H9 (cell line): ENCODE data around the gene MORC1. TPM values are rescaled to one million over a fixed set of nuclear protein-coding genes. Genes with fewer than 3 reads are reported as not detected.
"Not testable (repeated sequence)": the region's sequence is repeated elsewhere in the genome, so short reads cannot be mapped to it uniquely, and the experiment has no call there.

ENCODE experiments used
- DNase-seq: peaks from one replicate; pipeline ENCODE4 v3.0.0-alpha.2; 2017
- H2AFZ ChIP-seq: one replicate; pipeline ENCODE4 v1.6.1; 2013; ENCODE audit warnings: mild to moderate bottlenecking, low read length, control low read depth, moderate library complexity
- H2AK5ac ChIP-seq: 2 replicates; pipeline ENCODE4 v1.6.1; 2013; ENCODE audit warnings: low read length, control low read depth, mixed read lengths; ENCODE audit not compliant: insufficient read length
- H2BK120ac ChIP-seq: one replicate; pipeline ENCODE4 v1.6.1; 2013; ENCODE audit warnings: low read depth, mild to moderate bottlenecking, low read length, control low read depth, inconsistent platforms; ENCODE audit not compliant: poor library complexity, severe bottlenecking
- H2BK12ac ChIP-seq: 2 replicates; pipeline ENCODE4 v1.6.1; 2013; ENCODE audit warnings: low read length, control low read depth, mixed read lengths, low read depth; ENCODE audit not compliant: insufficient read length
- H2BK15ac ChIP-seq: 2 replicates; pipeline ENCODE4 v1.6.1; 2013; ENCODE audit warnings: low read depth, low read length, control low read depth
- H2BK20ac ChIP-seq: one replicate; pipeline ENCODE4 v1.6.1; 2013; ENCODE audit warnings: low read depth, mild to moderate bottlenecking, low read length, control low read depth, inconsistent platforms; ENCODE audit not compliant: poor library complexity, severe bottlenecking
- H2BK5ac ChIP-seq: 2 replicates; pipeline ENCODE4 v1.6.1; 2013; ENCODE audit warnings: low read length, control low read depth, mixed read lengths; ENCODE audit not compliant: insufficient read length
- H3K14ac ChIP-seq: 2 replicates; pipeline ENCODE4 v1.6.1; 2013; ENCODE audit warnings: low read length, control low read depth; ENCODE audit not compliant: insufficient read depth
- H3K18ac ChIP-seq: 2 replicates; pipeline ENCODE4 v1.6.1; 2013; ENCODE audit warnings: low read depth, mild to moderate bottlenecking, mixed read lengths, low read length, control low read depth; ENCODE audit not compliant: insufficient read length
- H3K23ac ChIP-seq: 2 replicates; pipeline ENCODE4 v1.6.1; 2013; ENCODE audit warnings: low read length, control low read depth, mixed read lengths, low read depth; ENCODE audit not compliant: insufficient read length
- H3K23me2 ChIP-seq: 2 replicates; pipeline ENCODE4 v1.6.1; 2013; ENCODE audit warnings: low read depth, mild to moderate bottlenecking, mixed read lengths, low read length, control low read depth; ENCODE audit not compliant: insufficient read length, poor library complexity, severe bottlenecking
- H3K27ac ChIP-seq: 2 replicates; pipeline ENCODE4 v1.5.1; 2013; ENCODE audit warnings: low read length, control low read depth, mixed read lengths, low read depth; ENCODE audit not compliant: insufficient read length
- H3K27me3 ChIP-seq: 2 replicates; pipeline ENCODE4 v1.6.1; 2013; ENCODE audit warnings: low read length, control low read depth, inconsistent platforms; ENCODE audit not compliant: insufficient read depth
- H3K4ac ChIP-seq: 2 replicates; pipeline ENCODE4 v1.6.1; 2013; ENCODE audit warnings: low read depth, mild to moderate bottlenecking, control low read depth, inconsistent platforms, low read length, moderate library complexity
- H3K4me1 ChIP-seq: 2 replicates; pipeline ENCODE4 v1.6.1; 2013; ENCODE audit warnings: low read length, control low read depth, inconsistent platforms; ENCODE audit not compliant: insufficient read depth
- H3K4me2 ChIP-seq: 2 replicates; pipeline ENCODE4 v1.6.1; 2013; ENCODE audit warnings: low read length, control low read depth, mixed read lengths; ENCODE audit not compliant: insufficient read length, insufficient read depth
- H3K56ac ChIP-seq: 2 replicates; pipeline ENCODE4 v1.6.1; 2013; ENCODE audit warnings: low read depth, mild to moderate bottlenecking, mixed read lengths, low read length, control low read depth; ENCODE audit not compliant: insufficient read length
- H3K79me1 ChIP-seq: 2 replicates; pipeline ENCODE4 v1.6.1; 2013; ENCODE audit warnings: low read depth, mild to moderate bottlenecking, moderate library complexity, low read length, control low read depth, inconsistent platforms; ENCODE audit not compliant: insufficient read depth, poor library complexity, severe bottlenecking
- H3K79me2 ChIP-seq: 2 replicates; pipeline ENCODE4 v1.6.1; 2013; ENCODE audit warnings: low read length, control low read depth, inconsistent platforms; ENCODE audit not compliant: insufficient read depth
- H3K9ac ChIP-seq: 2 replicates; pipeline ENCODE4 v1.6.1; 2013; ENCODE audit warnings: low read length, control low read depth, mixed read lengths; ENCODE audit not compliant: insufficient read length; ENCODE audit errors: extremely low read depth
- H3K9me3 ChIP-seq: one replicate; pipeline ENCODE4 v1.6.1; 2013; ENCODE audit warnings: low read depth, low read length, inconsistent platforms; ENCODE audit not compliant: control insufficient read depth
- H3T11ph ChIP-seq: one replicate; pipeline ENCODE4 v1.6.1; 2013; ENCODE audit warnings: mild to moderate bottlenecking, low read length, control low read depth, inconsistent platforms
- H4K20me1 ChIP-seq: one replicate; pipeline ENCODE4 v1.6.1; 2013; ENCODE audit not compliant: control insufficient read depth, insufficient read length, insufficient read depth
- H4K5ac ChIP-seq: 2 replicates; pipeline ENCODE4 v1.6.1; 2013; ENCODE audit warnings: low read depth, mild to moderate bottlenecking, mixed read lengths, low read length, control low read depth; ENCODE audit not compliant: insufficient read length
- H4K8ac ChIP-seq: replicated peaks from 2 replicates; pipeline ENCODE4 v1.6.1; 2013; ENCODE audit warnings: low read length, control low read depth, mixed read lengths, low read depth; ENCODE audit not compliant: insufficient read length
- H4K91ac ChIP-seq: 2 replicates; pipeline ENCODE4 v1.6.1; 2013; ENCODE audit warnings: low read depth, mild to moderate bottlenecking, moderate library complexity, mixed read lengths, low read length, control low read depth; ENCODE audit not compliant: insufficient read length
- H3K27ac Mint-ChIP-seq, 3 experiments: 2 replicates in 2 of 3; 3 replicates in 1 of 3; pipeline ENCODE4 v1.8.0; 2020 to 2021; ENCODE audit warnings: mixed read lengths in 3 of 3, mild to moderate bottlenecking in 1 of 3, moderate library complexity in 1 of 3
- H3K27me3 Mint-ChIP-seq: 2 replicates; pipeline ENCODE4 v1.8.0; 2021; ENCODE audit warnings: low read depth, mild to moderate bottlenecking, moderate library complexity, mixed read lengths
- H3K36me3 Mint-ChIP-seq, 3 experiments: 2 replicates in 2 of 3; 3 replicates in 1 of 3; pipeline ENCODE4 v1.8.0; 2020 to 2021; ENCODE audit warnings: low read depth in 3 of 3, mixed read lengths in 3 of 3; ENCODE audit not compliant: insufficient read depth in 1 of 3
- H3K4me1 Mint-ChIP-seq, 2 experiments: 2 replicates each; pipeline ENCODE4 v1.8.0; 2020; ENCODE audit warnings: mixed read lengths in 2 of 2
- H3K4me3 Mint-ChIP-seq, 2 experiments: 2 replicates in 1 of 2; 3 replicates in 1 of 2; pipeline ENCODE4 v1.8.0; 2020 to 2021; ENCODE audit warnings: mild to moderate bottlenecking in 2 of 2, mixed read lengths in 2 of 2, moderate library complexity in 1 of 2
- H3K9me3 Mint-ChIP-seq, 2 experiments: 2 replicates in 1 of 2; 3 replicates in 1 of 2; pipeline ENCODE4 v1.8.0; 2020; ENCODE audit warnings: mild to moderate bottlenecking in 2 of 2, mixed read lengths in 2 of 2, moderate library complexity in 1 of 2
- WGBS: extraction: QIAGEN DNeasy Blood & Tissue Kit; methylation state at CpG from one replicate; pipeline ENCODE4 v1.1.7; 2013; ENCODE audit warnings: missing lambda C conversion rate, low lambda C conversion rate, mixed read lengths; ENCODE audit not compliant: insufficient read length; ENCODE audit errors: extremely low coverage; 5-methylcytosine and 5-hydroxymethylcytosine counted together
- total RNA-seq: library from RNA; stranded (reverse); gene quantifications from 2 replicates; pipeline ENCODE4 v1.2.1, GENCODE V29; 2021
- TF ChIP-seq, protein P1 (sequence below): fragments of 200-600 bp; sonication (generic); conservative IDR thresholded peaks from 3 replicates; pipeline ENCODE4 v1.8.0; 2021; ENCODE audit warnings: antibody characterized with exemption, mild to moderate bottlenecking

The MORC1 gene
- total RNA-seq, 1 experiment from 2014 or later = not detected

DNA sequence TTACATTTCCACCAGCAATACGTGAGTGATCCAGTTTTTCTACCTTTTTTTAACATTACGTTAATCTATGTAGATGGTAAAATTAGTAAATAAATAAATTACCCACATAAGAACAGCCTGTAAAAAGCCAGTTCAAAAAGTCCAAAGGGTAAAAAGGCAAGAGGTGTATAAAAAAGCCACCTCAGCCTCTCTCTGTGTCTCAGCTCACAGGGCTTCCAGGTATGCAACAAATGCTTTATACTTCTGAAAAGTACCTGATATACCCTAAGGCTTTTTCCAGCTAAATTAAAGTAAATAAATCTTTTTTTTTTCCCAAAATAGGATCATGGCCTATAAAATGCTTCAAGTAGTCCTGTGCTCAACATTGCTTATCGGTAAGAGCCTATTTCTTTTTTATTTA is 18.6 kb upstream of the MORC1 start, which contains the start of gene C3orf85:
Gene C3orf85, plus strand, starts transcription at position 197 of the 400 bp plus-strand sequence. Its CDS starts 129 bp downstream, at position 326.
- H3K56ac ChIP-seq = no peak within 1 kb of the TSS
- no CpG with 5 or more reads among the region's 3 CpGs for WGBS
- H4K91ac ChIP-seq = no peak within 1 kb of the TSS
- no peak within 1 kb of the TSS for H3K14ac ChIP-seq
- no peak within 1 kb of the TSS for H3K23ac ChIP-seq
- H3K79me1 ChIP-seq = no peaks in the 10 kb centered on the region
- H2BK5ac ChIP-seq = no peak within 1 kb of the TSS
- H3K4ac ChIP-seq = no peak within 1 kb of the TSS
- H3K23me2 ChIP-seq = no peaks in the 10 kb centered on the region
- Mint-ChIP-seq H3K9me3 (no peaks in the 10 kb centered on the region), H3K4me1 (no peaks in the 10 kb centered on the region), H3K4me3 (no peak within 1 kb of the TSS), H3K36me3 (no peaks in the 10 kb centered on the region), H3K27ac (no peak within 1 kb of the TSS), H3K27me3 (no peaks in the 10 kb centered on the region)
- no peak within 1 kb of the TSS for H2AK5ac ChIP-seq
- no peak within 1 kb of the TSS for H2BK20ac ChIP-seq
- H3K4me1 ChIP-seq = no peaks in the 10 kb centered on the region; the same call in 1 of the 2 replicates
- TF ChIP-seq, protein P1, sequence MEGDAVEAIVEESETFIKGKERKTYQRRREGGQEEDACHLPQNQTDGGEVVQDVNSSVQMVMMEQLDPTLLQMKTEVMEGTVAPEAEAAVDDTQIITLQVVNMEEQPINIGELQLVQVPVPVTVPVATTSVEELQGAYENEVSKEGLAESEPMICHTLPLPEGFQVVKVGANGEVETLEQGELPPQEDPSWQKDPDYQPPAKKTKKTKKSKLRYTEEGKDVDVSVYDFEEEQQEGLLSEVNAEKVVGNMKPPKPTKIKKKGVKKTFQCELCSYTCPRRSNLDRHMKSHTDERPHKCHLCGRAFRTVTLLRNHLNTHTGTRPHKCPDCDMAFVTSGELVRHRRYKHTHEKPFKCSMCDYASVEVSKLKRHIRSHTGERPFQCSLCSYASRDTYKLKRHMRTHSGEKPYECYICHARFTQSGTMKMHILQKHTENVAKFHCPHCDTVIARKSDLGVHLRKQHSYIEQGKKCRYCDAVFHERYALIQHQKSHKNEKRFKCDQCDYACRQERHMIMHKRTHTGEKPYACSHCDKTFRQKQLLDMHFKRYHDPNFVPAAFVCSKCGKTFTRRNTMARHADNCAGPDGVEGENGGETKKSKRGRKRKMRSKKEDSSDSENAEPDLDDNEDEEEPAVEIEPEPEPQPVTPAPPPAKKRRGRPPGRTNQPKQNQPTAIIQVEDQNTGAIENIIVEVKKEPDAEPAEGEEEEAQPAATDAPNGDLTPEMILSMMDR = no peak
- H3K9me3 ChIP-seq = no peaks in the 10 kb centered on the region
- H4K20me1 ChIP-seq = no peaks in the 10 kb centered on the region
- no peak within 1 kb of the TSS for H2BK120ac ChIP-seq
- H2BK15ac ChIP-seq = no peak within 1 kb of the TSS
- no peak within 1 kb of the TSS for H4K8ac ChIP-seq
- H3K4me2 ChIP-seq = no peak within 1 kb of the TSS
- no peak within 1 kb of the TSS for H4K5ac ChIP-seq
- H2BK12ac ChIP-seq = no peak within 1 kb of the TSS
- no peak within 1 kb of the TSS for H3K18ac ChIP-seq
- DNase-seq = no peak
- H3K79me2 ChIP-seq = no peaks in the 10 kb centered on the region
- H3T11ph ChIP-seq = no peak within 1 kb of the TSS
- H3K9ac ChIP-seq = no peak within 1 kb of the TSS
- no peak within 1 kb of the TSS for H2AFZ ChIP-seq
- H3K27me3 ChIP-seq = no peaks in the 10 kb centered on the region
- no peak within 1 kb of the TSS for H3K27ac ChIP-seq

DNA sequence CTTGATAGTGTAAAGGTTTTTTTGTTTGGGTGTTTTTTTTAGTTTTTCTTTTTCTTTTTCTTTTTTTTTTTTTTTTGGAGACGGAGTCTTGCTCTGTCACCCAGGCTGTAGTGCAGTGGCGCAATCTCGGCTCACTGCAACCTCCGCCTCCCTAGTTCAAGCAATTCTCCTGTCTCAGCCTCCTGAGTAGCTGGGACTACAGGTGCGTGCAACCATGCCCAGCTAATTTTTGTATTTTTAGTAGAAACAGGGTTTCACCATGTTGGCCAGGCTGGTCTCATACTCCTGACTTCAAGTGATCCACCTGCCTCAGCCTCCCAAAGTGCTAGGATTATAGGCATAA is 15.5 kb upstream of the MORC1 start:
- not testable (repeated sequence) for H3K27ac Mint-ChIP-seq, H2AFZ ChIP-seq, H3K4me1 Mint-ChIP-seq, H2BK12ac ChIP-seq, H3K79me2 ChIP-seq, H3K14ac ChIP-seq, H2BK15ac ChIP-seq, H3K18ac ChIP-seq, H4K91ac ChIP-seq, H3K9me3 ChIP-seq, H4K8ac ChIP-seq, H3K4me1 ChIP-seq, H2AK5ac ChIP-seq, H3K27me3 ChIP-seq, H3K27me3 Mint-ChIP-seq, H4K5ac ChIP-seq, H3K4me3 Mint-ChIP-seq, H4K20me1 ChIP-seq, H3K27ac ChIP-seq, H2BK120ac ChIP-seq, H3K36me3 Mint-ChIP-seq, H3K23me2 ChIP-seq, H2BK5ac ChIP-seq, H3K79me1 ChIP-seq, H3K4ac ChIP-seq, H3K9me3 Mint-ChIP-seq, H3T11ph ChIP-seq, H3K23ac ChIP-seq, H3K56ac ChIP-seq, H2BK20ac ChIP-seq, DNase-seq, H3K4me2 ChIP-seq, H3K9ac ChIP-seq
- WGBS = no CpG with 5 or more reads among the region's 5 CpGs
